ENCODE results near the gene MTREX. TPM values are rescaled to one million over a fixed set of nuclear protein-coding genes. Genes with fewer than 3 reads are reported as not detected.

The MTREX gene
- total and polyA plus RNA-seq, 2 experiments from 2014 or later, result 19.0 to 66.0 TPM

- no peak for DNase-seq (ENCODE audit: low spot score)
- H3K4me2 ChIP-seq, result no peak overlapping the region
- no peak overlapping the region for H3K4me3 ChIP-seq
- H3K9me3 ChIP-seq (ENCODE audit: low read depth), result no peaks in the 10 kb centered on the region
- TF ChIP-seq, protein P1, sequence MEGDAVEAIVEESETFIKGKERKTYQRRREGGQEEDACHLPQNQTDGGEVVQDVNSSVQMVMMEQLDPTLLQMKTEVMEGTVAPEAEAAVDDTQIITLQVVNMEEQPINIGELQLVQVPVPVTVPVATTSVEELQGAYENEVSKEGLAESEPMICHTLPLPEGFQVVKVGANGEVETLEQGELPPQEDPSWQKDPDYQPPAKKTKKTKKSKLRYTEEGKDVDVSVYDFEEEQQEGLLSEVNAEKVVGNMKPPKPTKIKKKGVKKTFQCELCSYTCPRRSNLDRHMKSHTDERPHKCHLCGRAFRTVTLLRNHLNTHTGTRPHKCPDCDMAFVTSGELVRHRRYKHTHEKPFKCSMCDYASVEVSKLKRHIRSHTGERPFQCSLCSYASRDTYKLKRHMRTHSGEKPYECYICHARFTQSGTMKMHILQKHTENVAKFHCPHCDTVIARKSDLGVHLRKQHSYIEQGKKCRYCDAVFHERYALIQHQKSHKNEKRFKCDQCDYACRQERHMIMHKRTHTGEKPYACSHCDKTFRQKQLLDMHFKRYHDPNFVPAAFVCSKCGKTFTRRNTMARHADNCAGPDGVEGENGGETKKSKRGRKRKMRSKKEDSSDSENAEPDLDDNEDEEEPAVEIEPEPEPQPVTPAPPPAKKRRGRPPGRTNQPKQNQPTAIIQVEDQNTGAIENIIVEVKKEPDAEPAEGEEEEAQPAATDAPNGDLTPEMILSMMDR (IDR thresholded peaks at IDR 0.05; ENCODE audit: poor library complexity), result no peak
- no peak for TF ChIP-seq EZH2phosphoT487 (IDR thresholded peaks at IDR 0.05; ENCODE audit: low read depth, severe bottlenecking, unreplicated experiment)
- TF ChIP-seq EZH2 (IDR thresholded peaks at IDR 0.05; ENCODE audit: borderline replicate concordance), result no peak
- H3K4me1 ChIP-seq (ENCODE audit: insufficient read depth), result peaks cover 3% of the 10 kb centered on the region
- H4K20me1 ChIP-seq (ENCODE audit: insufficient read depth, poor library complexity, severe bottlenecking), result no peaks in the 10 kb centered on the region
- H2AFZ ChIP-seq, result no peak overlapping the region
- H3K27me3 ChIP-seq, result no peaks in the 10 kb centered on the region
- no peaks in the 10 kb centered on the region for H3K36me3 ChIP-seq (replicated peaks; ENCODE audit: insufficient read depth, low read depth)
- no peaks in the 10 kb centered on the region for H3K79me2 ChIP-seq
- H3K27ac ChIP-seq, result no peak overlapping the region
- H3K9me2 ChIP-seq (replicated peaks; ENCODE audit: insufficient read depth), result no peaks in the 10 kb centered on the region
- 90% methylated on average over 2 of the region's 2 CpGs for WGBS (ENCODE audit: low lambda C conversion rate, missing lambda C conversion rate)
Measured at GRCh38 chr5:55413644-55414043, 105.9 kb downstream of the MTREX start.

- H3K27me3 ChIP-seq, result no peaks in the 10 kb centered on the region
- no peaks in the 10 kb centered on the region for H3K79me2 ChIP-seq
- H3K4me1 ChIP-seq (ENCODE audit: insufficient read depth), result peaks cover 16% of the 10 kb centered on the region
- DNase-seq (ENCODE audit: low spot score), result no peak
- H3K27ac ChIP-seq, result peak overlapping the region; percentile 47
- H4K20me1 ChIP-seq (ENCODE audit: insufficient read depth, poor library complexity, severe bottlenecking), result no peaks in the 10 kb centered on the region
- H3K9me2 ChIP-seq (replicated peaks; ENCODE audit: insufficient read depth), result no peaks in the 10 kb centered on the region
- H3K4me2 ChIP-seq, result no peak overlapping the region
- no peaks in the 10 kb centered on the region for H3K36me3 ChIP-seq (replicated peaks; ENCODE audit: insufficient read depth, low read depth)
- TF ChIP-seq, protein P1 (IDR thresholded peaks at IDR 0.05; ENCODE audit: poor library complexity), result no peak
- TF ChIP-seq EZH2phosphoT487 (IDR thresholded peaks at IDR 0.05; ENCODE audit: low read depth, severe bottlenecking, unreplicated experiment) (no peak), EZH2 (IDR thresholded peaks at IDR 0.05; ENCODE audit: borderline replicate concordance) (no peak)
- no peaks in the 10 kb centered on the region for H3K9me3 ChIP-seq (ENCODE audit: low read depth)
- no peak overlapping the region for H3K4me3 ChIP-seq
- H2AFZ ChIP-seq, result no peak overlapping the region
Measured at GRCh38 chr5:55415071-55415470, 107.3 kb downstream of the MTREX start.

- no peaks in the 10 kb centered on the region for H3K79me2 ChIP-seq
- H2AFZ ChIP-seq, result no peak overlapping the region
- TF ChIP-seq EZH2phosphoT487 (IDR thresholded peaks at IDR 0.05; ENCODE audit: low read depth, severe bottlenecking, unreplicated experiment) (no peak), EZH2 (IDR thresholded peaks at IDR 0.05; ENCODE audit: borderline replicate concordance) (no peak)
- TF ChIP-seq, protein P1 (IDR thresholded peaks at IDR 0.05; ENCODE audit: poor library complexity), result no peak
- H3K9me3 ChIP-seq (ENCODE audit: low read depth), result no peaks in the 10 kb centered on the region
- no peak overlapping the region for H3K4me2 ChIP-seq
- H3K9me2 ChIP-seq (replicated peaks; ENCODE audit: insufficient read depth), result no peaks in the 10 kb centered on the region
- DNase-seq (ENCODE audit: low spot score), result no peak
- peaks cover 16% of the 10 kb centered on the region for H3K4me1 ChIP-seq (ENCODE audit: insufficient read depth)
- H3K27me3 ChIP-seq, result no peaks in the 10 kb centered on the region
- H3K4me3 ChIP-seq, result no peak overlapping the region
- H4K20me1 ChIP-seq (ENCODE audit: insufficient read depth, poor library complexity, severe bottlenecking), result no peaks in the 10 kb centered on the region
- H3K27ac ChIP-seq, result no peak overlapping the region
- no peaks in the 10 kb centered on the region for H3K36me3 ChIP-seq (replicated peaks; ENCODE audit: insufficient read depth, low read depth)
Measured at GRCh38 chr5:55416306-55416705, 108.5 kb downstream of the MTREX start.

Data from hepatocyte (in vitro differentiated cells).